GM19455 (cell line): Measurements from ENCODE around the gene CLSTN2.

Experiments
- ATAC-seq: cut with Tn5 transposase; IDR thresholded peaks from one replicate; pipeline ENCODE4 v1.9.1; 2021; ENCODE audit not compliant: unreplicated experiment

The CLSTN2 gene

GRCh38 chr3:140270329-140270728, 335.3 kb downstream of the CLSTN2 start:
- ATAC-seq, result no peak

- no peak for ATAC-seq
Measured at GRCh38 chr3:140273542-140274195, 338.7 kb downstream of the CLSTN2 start.

GRCh38 chr3:140274429-140274828, 339.4 kb downstream of the CLSTN2 start:
- no peak for ATAC-seq

GRCh38 chr3:140276703-140277102, 341.7 kb downstream of the CLSTN2 start:
- ATAC-seq, result no peak

GRCh38 chr3:140277886-140278285, 342.9 kb downstream of the CLSTN2 start:
- ATAC-seq, result no peak

GRCh38 chr3:140284372-140284771, 349.4 kb downstream of the CLSTN2 start:
- ATAC-seq, result no peak

- no peak for ATAC-seq
Measured at GRCh38 chr3:140285380-140285779, 350.4 kb downstream of the CLSTN2 start.

GRCh38 chr3:140288595-140288994, 353.6 kb downstream of the CLSTN2 start:
- no peak for ATAC-seq

GRCh38 chr3:140290105-140290504, 355.1 kb downstream of the CLSTN2 start:
- ATAC-seq, result no peak

- no peak for ATAC-seq
Measured at GRCh38 chr3:140292170-140292569, 357.2 kb downstream of the CLSTN2 start.

GRCh38 chr3:140292684-140293083, 357.7 kb downstream of the CLSTN2 start:
- ATAC-seq, result no peak

- ATAC-seq, result no peak
Measured at GRCh38 chr3:140294058-140294457, 359.1 kb downstream of the CLSTN2 start.

- ATAC-seq, result no peak
Measured at GRCh38 chr3:140296796-140297352, 361.9 kb downstream of the CLSTN2 start.

- no peak for ATAC-seq
Measured at GRCh38 chr3:140298043-140298442, 363.1 kb downstream of the CLSTN2 start.

GRCh38 chr3:140298569-140299070, 363.6 kb downstream of the CLSTN2 start:
- ATAC-seq, result no peak

- no peak for ATAC-seq
Measured at GRCh38 chr3:140303875-140304274, 368.9 kb downstream of the CLSTN2 start.

- ATAC-seq, result no peak
Measured at GRCh38 chr3:140308535-140308934, 373.6 kb downstream of the CLSTN2 start.

GRCh38 chr3:140311428-140311827, 376.4 kb downstream of the CLSTN2 start:
- no peak for ATAC-seq

- no peak for ATAC-seq
Measured at GRCh38 chr3:140315955-140316354, 381.0 kb downstream of the CLSTN2 start.

GRCh38 chr3:140316466-140316865, 381.5 kb downstream of the CLSTN2 start:
- ATAC-seq, result no peak

GRCh38 chr3:140316868-140317400, 381.9 kb downstream of the CLSTN2 start:
- no peak for ATAC-seq

- ATAC-seq, result no peak
Measured at GRCh38 chr3:140319739-140320138, 384.8 kb downstream of the CLSTN2 start.
